Activated CD8-positive, alpha-beta memory T cell treated with anti-CD3 and anti-CD28 coated beads, Interleukin-2, amount 50 U/mL, for 24 hours (primary cell): Measurements from ENCODE around the gene GIPR.
"Not testable (repeated sequence)": the region's sequence is repeated elsewhere in the genome, so short reads cannot be mapped to it uniquely, and the experiment has no call there.

Experiments used
- DNase-seq: peaks from one replicate; pipeline ENCODE4 v3.0.0-alpha.2; 2020; ENCODE audit errors: extremely low read depth

GIPR gene

DNA sequence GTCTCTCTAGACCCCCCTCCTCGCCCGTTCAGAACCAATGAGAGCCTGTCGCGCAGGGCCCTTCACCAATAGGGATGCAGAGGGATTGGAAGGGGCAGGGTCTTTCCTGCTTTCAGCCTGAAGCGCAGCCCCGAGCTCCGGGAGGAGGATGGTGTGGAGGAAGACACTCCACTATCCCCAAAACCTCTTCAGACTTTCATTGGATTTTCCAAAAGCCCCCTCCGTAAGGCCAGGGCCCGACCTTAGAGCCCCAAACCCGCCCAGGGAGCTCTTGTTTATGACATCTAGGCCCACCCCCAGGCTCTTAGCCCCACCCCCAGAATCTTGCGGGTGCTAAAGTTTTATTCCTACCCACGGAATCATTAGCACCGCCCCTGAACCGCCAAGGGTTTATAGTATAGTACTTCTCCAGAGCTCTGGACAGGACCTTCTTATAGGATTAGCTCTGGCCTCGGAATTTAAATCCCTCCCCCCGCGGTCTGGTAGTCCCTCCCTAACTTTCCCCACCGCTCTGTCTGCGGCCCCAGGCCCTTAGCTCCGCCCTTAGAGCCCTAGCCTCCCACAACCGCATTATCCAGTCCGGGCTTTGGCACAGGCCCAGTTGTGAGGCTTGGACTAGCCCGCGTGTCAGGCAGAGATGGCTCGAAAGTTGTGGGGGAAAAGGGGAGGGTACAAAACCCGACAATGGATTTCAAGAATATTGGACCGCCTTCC lies 22.2 kb upstream of the GIPR start:
- peak; percentile 44 for DNase-seq

DNA sequence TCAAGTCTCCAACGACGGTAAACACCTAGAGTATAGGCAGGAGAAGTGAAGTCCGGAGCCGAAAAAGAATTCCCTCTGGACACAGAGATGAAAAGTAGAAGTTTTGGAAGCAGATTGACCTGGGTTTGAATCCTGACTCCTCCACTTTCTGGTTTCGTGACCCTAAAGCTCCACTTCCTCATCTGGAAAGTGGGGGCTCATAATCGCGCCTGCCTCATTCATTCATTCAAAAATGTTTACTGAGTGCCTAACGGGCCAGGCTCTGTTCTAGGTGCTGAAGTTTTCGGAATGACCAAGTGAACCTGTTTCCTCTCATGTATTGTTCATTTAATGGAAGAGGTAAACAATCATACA lies 21.7 kb upstream of the GIPR start:
- DNase-seq, result no peak

DNA sequence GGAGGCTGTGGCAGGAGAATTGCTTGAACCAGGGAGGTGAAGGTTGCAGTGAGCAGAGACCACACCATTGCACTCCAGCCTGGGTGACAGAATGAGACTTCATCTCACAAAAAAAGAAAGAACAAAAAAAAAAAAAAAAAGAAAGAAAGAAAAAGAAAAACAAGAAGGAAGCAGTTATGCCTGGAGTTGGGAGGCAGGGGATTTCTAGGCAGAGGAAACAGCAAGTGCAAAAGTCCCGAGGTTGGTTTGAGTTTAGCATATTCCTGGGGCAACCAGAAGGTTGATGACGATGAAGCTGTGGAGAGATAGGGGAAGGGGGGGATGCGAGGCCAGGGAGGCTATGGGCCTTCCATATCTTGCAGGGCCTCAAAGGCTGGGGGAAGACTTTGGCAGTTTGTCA lies 17.3 kb upstream of the GIPR start:
- no peak for DNase-seq

DNA sequence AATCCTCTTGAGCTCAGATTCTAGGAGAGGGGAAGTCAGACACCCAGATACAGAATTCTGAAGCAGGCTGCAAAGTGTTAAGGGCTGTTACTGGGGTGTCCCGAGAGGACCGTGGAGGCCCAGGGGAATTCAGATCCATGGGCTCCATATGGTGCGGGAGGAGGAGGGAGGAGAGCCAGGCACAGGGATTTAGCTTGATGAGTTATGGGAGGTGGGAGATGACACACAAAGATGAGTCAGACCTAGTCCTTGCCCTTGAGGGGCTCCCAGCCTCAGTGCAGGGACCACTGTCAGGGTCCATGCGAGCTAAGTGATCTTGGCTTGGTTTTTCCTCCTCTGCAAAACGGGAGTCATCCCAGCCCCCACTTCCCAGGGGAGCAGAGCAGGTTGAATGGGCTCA lies 14.4 kb upstream of the GIPR start:
- DNase-seq, result no peak

DNA sequence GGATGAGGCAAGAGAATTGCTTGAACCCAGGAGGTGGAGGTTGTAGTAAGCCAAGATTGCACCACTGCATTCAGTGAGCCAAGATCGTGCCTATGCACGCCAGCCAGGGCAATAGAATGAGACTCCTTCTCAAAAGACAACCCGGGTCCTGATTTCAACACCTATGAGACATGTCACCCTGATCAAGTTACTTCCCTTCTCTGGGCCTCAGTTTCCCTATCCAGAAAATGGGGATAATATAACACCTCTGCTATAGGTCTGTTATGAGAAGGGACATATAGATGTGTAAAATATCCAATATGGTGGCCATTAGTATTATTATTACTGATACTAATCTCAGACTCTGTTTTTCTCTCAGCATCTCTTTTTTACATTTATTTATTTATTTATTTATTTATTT lies 12.9 kb upstream of the GIPR start:
- no peak for DNase-seq

DNA sequence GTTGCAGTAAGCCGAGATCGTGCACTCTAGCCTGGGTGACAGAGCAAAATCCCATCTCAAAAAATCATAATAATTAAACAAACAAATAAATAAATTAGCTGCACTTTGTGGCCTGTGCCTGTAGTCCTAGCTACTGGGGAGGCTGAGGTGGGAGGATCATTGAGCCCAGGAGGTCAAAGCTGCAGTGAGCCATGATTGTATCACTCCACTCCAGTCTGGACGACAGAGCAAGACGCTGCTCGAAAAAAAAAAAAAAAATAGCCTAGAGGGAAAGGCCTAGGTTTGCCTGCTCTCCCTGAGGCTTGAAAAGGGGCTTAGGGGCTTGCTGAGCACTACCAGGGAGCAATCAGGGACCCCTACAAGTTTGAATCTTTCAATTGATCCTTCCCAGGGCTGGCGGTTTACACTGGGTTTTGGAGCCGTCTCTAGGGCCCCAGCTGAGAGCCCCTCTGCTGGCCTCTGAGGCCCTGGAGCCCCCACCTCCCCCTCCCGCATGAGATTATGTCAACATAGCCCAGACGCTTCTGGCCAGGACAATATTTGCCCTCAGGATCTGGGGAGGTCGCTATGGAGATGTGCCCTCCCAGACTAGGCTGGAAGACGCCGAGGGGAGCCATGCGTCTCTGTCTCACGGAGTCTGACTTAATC lies 10.4 kb upstream of the GIPR start:
- DNase-seq, result no peak

DNA sequence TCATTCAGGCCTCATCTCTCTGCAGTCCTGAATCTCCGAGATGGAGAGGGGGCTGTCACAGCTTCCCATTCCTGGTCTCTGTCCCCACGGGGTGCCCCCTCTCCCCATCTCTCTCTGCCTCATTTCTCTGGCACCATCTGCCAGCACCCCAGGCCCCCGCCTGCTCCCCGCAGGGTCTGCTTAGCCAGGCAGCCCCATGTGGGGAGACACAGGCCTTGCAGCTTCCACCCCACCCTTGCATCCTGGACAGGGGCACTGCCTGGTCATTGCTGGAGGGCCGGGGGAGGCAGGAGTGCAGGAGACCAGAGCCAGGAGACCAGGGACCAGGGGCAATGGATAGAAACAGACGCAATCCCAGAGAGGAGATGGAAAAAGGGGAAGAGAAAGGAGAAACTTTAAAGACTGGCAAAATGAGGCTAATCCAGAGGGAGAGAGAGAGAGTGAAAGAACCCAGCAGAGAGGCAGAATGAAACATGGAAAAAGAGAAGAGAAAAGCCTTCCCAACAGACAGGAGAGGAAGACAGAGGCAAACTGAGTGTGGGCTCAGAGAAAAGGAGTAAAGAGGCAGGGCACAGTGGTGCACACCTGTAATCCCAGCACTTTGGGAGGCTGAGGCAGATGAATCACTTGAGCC lies 8.8 kb upstream of the GIPR start:
- DNase-seq, result no peak

DNA sequence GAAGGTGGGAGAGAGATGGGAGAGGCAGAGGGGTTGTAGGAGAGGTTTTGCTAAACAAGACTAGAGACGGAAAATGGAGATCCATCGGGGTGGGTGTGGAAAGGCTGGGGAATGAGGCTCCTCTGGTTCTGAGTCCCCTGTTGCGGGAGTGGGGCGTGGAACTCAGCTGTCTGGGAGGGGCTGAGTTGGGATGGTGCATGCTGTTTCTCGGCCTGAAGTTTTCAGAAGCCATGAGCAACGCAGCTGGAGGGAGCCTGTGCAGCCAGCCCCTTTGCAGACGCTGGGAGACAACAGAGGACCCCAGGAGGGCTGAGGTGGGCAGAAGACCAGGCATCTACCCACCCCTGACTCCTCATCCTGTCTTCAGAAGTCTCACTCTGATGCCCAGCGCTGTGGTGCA lies 7.4 kb upstream of the GIPR start:
- DNase-seq, result no peak

DNA sequence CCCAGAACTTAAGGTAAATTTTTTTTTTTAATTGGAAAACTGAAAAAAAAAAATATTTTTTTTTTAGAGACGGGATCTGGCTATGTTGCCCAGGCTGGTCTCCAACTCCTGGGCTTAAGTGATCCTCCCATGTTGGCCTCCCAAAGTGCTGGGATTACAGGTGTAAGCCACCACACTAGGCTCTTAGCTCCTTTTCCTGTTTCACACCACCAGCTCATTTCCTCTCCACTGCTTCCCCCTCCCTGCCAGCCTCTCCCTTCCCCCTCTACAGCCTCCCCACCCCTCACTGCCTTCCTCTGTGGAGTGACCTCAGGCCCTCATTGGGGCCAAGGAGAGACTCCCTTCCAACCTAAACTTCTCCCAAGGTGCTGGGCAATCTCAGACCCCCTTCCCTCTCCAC lies 4.2 kb upstream of the GIPR start:
- DNase-seq, result no peak

DNA sequence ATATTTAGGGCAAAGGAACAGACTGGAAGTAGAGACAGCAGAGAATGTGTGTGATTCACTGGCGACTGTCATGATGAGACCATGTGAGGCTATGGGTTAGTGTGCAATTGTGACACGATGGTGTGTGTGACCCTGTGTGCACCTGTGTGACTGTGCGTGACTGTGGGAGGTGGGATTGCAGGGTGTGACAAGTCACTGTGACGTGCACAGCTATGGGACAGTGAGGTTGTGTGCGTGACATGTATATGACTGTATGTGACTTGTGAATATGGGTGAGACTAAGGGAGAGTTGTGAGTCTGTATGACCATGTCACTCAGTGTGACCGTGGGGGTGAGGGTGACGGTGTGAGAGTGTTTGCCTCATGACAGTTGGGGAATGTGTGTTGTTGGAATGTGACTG lies 3.4 kb upstream of the GIPR start:
- DNase-seq, result no peak

DNA sequence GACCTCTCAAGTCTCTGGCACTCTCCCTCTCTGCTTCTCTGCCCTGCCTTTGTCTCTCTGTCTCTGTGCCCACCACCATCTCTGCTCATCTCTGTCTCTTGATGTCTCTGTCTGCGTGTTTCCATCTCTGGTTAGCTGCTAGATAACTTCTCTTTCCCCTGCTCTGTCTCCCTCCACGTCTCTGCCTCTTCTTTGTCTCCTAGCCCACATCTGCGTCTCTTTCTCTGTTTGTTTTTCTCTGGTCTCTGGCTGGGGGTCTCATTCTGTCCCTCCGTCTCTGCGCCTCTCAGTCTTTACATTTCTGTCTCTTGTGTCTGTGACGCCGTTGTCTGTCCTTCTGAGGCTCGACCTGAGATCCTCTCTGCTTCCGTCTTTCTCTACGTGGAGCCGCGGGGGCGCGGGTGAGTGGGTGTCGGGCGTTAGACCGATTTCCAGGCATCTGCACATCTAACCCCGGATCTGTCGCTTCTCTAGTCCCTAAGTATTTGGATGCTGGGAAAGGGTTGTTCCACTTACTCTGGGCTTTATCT lies 386 bp downstream of the GIPR start:
- DNase-seq, result no peak

DNA sequence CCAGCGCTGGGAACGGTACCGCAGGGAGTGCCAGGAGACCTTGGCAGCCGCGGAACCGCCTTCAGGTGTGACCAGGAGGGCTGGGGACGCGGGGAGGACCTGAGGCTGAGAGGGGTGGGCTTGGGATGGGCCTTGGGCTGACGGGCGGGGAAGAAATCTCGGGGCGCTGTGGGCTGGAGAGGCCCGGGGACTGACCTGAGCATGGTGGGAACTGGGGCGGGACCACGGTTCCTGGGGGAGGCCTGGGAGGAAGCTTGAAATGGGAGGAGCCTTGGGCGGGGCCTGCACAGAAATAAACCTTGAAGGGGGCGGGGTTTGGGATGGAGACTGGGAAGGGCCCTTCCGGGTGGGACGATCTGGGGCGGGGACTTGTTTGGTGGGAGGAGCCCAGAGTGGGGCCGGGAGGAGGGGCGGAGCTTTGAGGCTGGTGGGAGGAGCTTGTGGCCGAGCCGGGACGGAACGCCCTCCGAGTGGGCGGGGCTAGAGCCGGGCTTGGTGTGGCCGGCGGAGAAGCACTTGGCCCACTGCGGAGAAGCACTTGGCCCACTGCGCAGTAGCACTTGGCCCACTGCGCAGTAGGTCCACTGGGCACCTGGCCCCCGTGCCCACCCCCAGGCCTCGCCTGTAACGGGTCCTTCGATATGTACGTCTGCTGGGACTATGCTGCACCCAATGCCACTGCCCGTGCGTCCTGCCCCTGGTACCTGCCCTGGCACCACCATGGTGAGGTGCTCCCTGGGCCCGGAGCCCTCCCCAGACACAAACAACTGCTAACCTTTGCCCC lies 2.8 kb downstream of the GIPR start:
- no peak for DNase-seq

DNA sequence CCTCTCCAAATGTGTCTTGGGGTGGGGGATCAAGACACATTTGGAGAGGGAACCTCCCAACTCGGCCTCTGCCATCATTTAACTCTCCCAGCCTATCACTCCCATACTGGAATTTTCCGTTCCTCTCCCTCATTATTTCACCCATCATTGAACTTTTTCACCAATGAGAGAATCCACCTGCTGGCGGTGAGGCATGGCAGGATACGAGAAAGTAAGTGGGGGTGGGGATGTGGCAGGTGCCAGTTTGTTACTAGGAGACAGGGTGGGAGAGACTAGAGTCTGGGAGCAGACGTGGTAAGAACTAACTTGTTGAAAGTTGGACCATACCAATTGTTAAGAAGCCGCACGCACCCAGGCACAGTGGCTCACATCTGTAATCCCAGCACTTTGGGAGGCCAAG lies 6.9 kb downstream of the GIPR start:
- no peak for DNase-seq

DNA sequence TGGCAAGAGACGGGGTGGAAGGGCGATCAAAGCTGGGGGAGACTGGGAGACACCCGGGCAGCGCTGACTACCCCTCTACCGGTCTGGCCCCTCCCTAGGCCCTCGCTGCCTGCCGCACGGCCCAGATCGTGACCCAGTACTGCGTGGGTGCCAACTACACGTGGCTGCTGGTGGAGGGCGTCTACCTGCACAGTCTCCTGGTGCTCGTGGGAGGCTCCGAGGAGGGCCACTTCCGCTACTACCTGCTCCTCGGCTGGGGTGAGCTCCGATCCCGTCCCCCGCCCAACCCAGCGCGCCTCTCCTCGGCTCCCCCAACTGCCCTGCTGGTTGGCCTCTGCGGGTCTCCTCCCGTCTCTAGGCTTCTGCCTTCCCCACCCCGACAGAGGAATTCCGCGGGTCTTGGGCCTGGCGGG lies 8.8 kb downstream of the GIPR start:
- DNase-seq, result no peak

DNA sequence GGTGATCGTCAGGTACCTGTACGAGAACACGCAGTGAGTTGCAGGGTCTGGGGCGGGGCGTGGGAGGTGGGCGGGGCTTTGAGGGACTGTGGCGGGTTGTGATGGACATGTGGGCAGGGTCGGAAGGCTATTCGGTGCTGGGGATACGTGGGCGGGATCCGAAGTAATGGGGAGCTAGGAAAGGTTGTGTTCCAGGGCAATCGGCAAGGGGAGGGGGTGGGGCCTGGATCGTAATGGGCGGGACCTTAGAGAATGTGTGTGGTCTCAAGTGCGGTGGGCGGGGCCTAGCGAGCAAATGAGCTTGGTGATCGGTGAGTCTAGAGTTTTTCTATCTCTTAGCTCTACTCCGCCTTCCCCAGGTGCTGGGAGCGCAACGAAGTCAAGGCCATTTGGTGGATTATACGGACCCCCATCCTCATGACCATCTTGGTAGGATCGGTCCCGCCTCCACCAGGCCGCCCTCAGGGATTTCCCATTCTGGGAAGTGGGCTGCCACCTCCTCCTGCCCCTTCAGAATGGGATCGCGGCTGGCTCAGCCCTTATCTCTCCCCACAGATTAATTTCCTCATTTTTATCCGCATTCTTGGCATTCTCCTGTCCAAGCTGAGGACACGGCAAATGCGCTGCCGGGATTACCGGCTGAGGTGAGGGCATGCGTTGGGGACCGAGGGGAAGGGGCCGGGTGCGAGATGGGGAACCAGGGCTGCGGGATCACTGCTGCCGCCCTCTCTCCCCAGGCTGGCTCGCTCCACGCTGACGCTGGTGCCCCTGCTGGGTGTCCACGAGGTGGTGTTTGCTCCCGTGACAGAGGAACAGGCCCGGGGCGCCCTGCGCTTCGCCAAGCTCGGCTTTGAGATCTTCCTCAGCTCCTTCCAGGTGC lies 9.6 kb downstream of the GIPR start:
- peak; percentile 53 for DNase-seq

DNA sequence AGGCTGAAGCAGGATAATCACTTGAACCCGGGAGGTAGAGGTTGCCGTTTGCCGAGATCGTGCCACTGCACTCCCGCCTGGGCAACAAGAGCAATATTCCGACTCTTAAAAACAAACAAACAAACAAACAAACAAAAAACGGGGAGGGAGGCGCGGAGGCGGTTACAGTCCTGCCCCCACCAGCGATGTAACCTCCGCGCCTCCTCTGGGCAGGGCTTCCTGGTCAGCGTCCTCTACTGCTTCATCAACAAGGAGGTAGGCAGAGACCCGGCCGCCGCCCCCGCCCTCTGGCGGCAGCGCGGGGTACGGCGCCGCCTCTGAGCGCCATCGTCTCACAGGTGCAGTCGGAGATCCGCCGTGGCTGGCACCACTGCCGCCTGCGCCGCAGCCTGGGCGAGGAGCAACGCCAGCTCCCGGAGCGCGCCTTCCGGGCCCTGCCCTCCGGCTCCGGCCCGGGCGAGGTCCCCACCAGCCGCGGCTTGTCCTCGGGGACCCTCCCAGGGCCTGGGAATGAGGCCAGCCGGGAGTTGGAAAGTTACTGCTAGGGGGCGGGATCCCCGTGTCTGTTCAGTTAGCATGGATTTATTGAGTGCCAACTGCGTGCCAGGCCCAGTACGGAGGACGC lies 13.5 kb downstream of the GIPR start:
- no peak for DNase-seq

DNA sequence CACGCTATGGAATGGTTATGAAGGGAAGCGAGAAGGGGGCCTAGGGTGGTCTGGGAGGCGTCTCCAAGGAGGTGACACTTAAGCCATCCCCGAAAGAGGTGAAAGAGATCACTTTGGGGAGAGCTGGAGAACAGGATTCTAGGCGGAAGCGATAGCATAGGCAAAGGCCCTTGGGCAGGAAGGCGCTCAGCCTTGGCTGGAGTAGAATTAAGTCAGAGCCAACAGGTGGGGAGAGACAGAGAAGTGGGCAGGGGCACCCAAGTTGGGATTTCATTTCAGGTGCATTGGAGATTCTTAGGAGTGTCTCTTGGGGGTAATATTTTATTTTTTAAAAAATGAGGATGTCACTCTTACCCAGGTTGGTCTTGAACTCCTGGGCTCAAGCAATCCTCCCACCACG lies 14.1 kb downstream of the GIPR start:
- no peak for DNase-seq

DNA sequence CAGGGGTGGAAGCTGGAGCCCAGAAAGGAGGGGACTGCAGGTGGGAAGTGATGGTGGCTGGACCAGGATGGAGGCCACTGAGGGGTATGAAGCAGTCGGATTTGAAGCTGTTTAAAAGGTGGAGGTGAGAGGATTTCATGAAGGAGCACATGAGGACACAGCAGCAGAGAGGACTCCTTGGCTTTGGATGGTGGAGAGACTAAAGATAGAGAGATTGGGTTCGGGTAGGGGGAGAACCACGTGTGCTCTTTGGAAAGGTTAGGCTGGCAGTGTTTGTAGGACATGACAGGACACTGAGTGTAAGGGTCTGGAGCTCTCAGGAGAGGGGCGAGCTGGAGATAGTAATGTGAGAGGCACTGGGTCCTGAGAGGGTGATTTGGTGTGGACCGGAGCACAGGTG lies 14.9 kb downstream of the GIPR start:
- DNase-seq, result no peak

DNA sequence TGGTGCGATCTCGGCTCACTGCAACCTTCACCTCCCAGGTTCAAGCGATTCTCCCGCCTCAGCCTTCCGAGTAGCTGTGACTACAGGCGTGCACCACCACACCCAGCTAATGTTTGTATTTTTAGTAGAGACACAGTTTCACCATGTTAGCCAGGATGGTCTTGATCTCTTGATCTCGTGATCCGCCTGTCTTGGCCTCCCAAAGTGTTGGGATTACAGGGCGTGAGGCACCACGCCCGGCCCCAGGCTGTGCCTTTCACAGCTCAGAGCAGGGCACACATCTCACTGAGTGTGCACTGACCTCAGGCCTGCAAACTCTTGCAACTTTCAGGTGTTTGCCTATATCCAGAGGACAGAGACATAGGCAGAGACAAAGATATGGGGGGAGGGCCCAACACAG lies 17.0 kb downstream of the GIPR start:
- DNase-seq, result not testable (repeated sequence)

DNA sequence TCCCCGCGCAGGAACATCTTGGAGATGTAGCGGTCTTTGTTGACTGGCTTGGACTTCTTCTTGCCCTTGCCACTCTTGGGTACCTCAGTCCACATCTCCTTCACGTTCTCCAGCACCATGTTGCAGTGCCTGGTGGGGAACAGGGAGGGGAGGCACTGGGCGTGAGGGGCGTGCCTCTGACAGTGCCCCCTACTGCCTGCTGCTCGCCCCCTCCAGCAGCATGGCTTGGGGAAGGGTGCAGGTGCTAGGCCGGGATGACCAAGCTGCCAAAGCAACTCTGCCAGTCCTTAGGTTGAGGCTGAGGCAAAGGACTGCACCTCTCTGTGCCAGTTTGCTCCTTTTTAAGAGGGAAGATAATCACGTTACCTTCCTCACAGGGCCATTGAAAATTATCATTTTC lies 19.6 kb downstream of the GIPR start:
- DNase-seq, result no peak
